NCI-H2196 treated with DMSO at 0.1 percent for 48 hours (cell line): ENCODE measurements around the gene CACNA2D1.

Experiments
- DNase-seq: peaks from one replicate; lab custom pipeline; 2025; ENCODE audit not compliant: unreplicated experiment; lab: John Stamatoyannopoulos, UW

The CACNA2D1 gene

GRCh38 chr7:82234457-82235049 lies 209.0 kb downstream of the CACNA2D1 start:
- DNase-seq: peak; percentile 18

GRCh38 chr7:82230811-82231581 lies 212.6 kb downstream of the CACNA2D1 start:
- no peak for DNase-seq

GRCh38 chr7:82229164-82229563 lies 214.4 kb downstream of the CACNA2D1 start:
- DNase-seq: no peak

GRCh38 chr7:82226191-82226590 lies 217.4 kb downstream of the CACNA2D1 start:
- no peak for DNase-seq

- no peak for DNase-seq
Measured at GRCh38 chr7:82224529-82224928, 219.0 kb downstream of the CACNA2D1 start.

GRCh38 chr7:82223580-82223979 lies 220.0 kb downstream of the CACNA2D1 start:
- no peak for DNase-seq

GRCh38 chr7:82221152-82221674 lies 222.4 kb downstream of the CACNA2D1 start:
- no peak for DNase-seq

GRCh38 chr7:82212466-82212865 lies 231.1 kb downstream of the CACNA2D1 start:
- DNase-seq: no peak

- DNase-seq: no peak
Measured at GRCh38 chr7:82211333-82211732, 232.2 kb downstream of the CACNA2D1 start.

GRCh38 chr7:82210416-82211184 lies 233.0 kb downstream of the CACNA2D1 start:
- no peak for DNase-seq

GRCh38 chr7:82209179-82209747 lies 234.3 kb downstream of the CACNA2D1 start:
- no peak for DNase-seq

- DNase-seq: no peak
Measured at GRCh38 chr7:82204694-82205093, 238.9 kb downstream of the CACNA2D1 start.

- DNase-seq: no peak
Measured at GRCh38 chr7:82202965-82203364, 240.6 kb downstream of the CACNA2D1 start.

- DNase-seq: no peak
Measured at GRCh38 chr7:82202107-82202506, 241.5 kb downstream of the CACNA2D1 start.

- no peak for DNase-seq
Measured at GRCh38 chr7:82200601-82201000, 243.0 kb downstream of the CACNA2D1 start.

GRCh38 chr7:82194016-82194643 lies 249.4 kb downstream of the CACNA2D1 start:
- DNase-seq: no peak

- no peak for DNase-seq
Measured at GRCh38 chr7:82188636-82189035, 254.9 kb downstream of the CACNA2D1 start.

GRCh38 chr7:82185443-82185842 lies 258.1 kb downstream of the CACNA2D1 start:
- no peak for DNase-seq

GRCh38 chr7:82183634-82184033 lies 259.9 kb downstream of the CACNA2D1 start:
- no peak for DNase-seq

GRCh38 chr7:82179311-82179710 lies 264.3 kb downstream of the CACNA2D1 start:
- no peak for DNase-seq

GRCh38 chr7:82175319-82175718 lies 268.3 kb downstream of the CACNA2D1 start:
- no peak for DNase-seq
